Measurements from ENCODE around the gene C2. TPM values are rescaled to one million over a fixed set of nuclear protein-coding genes. Genes with fewer than 3 reads are reported as not detected.

The C2 gene
- total RNA-seq, 1 experiment from 2014 or later = 0.53 TPM

DNA sequence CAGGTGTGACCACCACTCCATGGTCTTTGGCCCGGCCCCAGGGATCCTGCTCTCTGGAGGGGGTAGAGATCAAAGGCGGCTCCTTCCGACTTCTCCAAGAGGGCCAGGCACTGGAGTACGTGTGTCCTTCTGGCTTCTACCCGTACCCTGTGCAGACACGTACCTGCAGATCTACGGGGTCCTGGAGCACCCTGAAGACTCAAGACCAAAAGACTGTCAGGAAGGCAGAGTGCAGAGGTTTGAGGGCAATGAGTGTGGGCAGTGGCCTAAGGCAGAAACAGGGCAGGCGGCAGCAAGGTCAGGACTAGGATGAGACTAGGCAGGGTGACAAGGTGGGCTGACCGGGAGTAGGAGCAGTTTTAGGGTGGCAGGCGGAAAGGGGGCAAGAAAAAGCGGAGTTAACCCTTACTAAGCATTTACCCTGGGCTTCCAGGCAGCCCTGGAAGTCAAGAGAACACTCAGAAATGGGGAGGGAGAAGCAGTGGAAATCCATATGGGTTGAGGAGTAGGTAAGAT, 18.9 kb downstream of the C2 start:
- peaks cover 14% of the 10 kb centered on the region for H3K4me1 ChIP-seq (replicated peaks)
- H3K4me3 ChIP-seq = no peak overlapping the region
- no peaks in the 10 kb centered on the region for H3K9me3 ChIP-seq (replicated peaks)
- H3K36me3 ChIP-seq = peaks cover 8% of the 10 kb centered on the region
- H3K27ac ChIP-seq = no peak overlapping the region
- H3K27me3 ChIP-seq (replicated peaks) = no peaks in the 10 kb centered on the region
- no peak for DNase-seq (ENCODE audit: low read depth in 1 of 2, low spot score in 2 of 2)

GRCh38 chr6:31947070-31947675, 19.7 kb downstream of the C2 start:
- peaks cover 12% of the 10 kb centered on the region for H3K4me1 ChIP-seq (replicated peaks)

DNA sequence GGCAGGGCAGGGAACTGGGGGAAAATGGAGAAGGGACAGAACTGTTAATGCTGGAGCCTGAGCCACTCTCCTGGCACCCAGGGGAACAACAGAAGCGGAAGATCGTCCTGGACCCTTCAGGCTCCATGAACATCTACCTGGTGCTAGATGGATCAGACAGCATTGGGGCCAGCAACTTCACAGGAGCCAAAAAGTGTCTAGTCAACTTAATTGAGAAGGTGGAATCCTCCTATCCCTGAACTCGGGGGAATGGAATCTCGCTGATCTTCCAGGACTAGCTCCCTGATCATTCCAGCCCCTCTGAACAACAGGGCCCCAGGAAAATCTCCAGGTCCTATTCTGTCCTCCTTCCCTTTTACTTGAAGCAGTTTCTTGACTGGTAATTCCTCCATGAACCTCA, 20.3 kb downstream of the C2 start:
- H3K27me3 ChIP-seq (replicated peaks) = no peaks in the 10 kb centered on the region
- H3K4me3 ChIP-seq = no peak overlapping the region
- H3K9me3 ChIP-seq (replicated peaks) = no peaks in the 10 kb centered on the region
- H3K36me3 ChIP-seq = peaks cover 22% of the 10 kb centered on the region
- H3K4me1 ChIP-seq (replicated peaks) = peaks cover 12% of the 10 kb centered on the region
- no peak for DNase-seq (ENCODE audit: low read depth in 1 of 2, low spot score in 2 of 2)
- no peak overlapping the region for H3K27ac ChIP-seq

More at GRCh38 chr6:31947070-31947675, 19.7 kb downstream of the C2 start:
- no peak for DNase-seq (ENCODE audit: low read depth in 1 of 2, low spot score in 2 of 2)
- no peak overlapping the region for H3K4me3 ChIP-seq
- H3K27ac ChIP-seq = no peak overlapping the region
- H3K36me3 ChIP-seq = peaks cover 15% of the 10 kb centered on the region
- H3K9me3 ChIP-seq (replicated peaks) = no peaks in the 10 kb centered on the region
- H3K27me3 ChIP-seq (replicated peaks) = no peaks in the 10 kb centered on the region

DNA sequence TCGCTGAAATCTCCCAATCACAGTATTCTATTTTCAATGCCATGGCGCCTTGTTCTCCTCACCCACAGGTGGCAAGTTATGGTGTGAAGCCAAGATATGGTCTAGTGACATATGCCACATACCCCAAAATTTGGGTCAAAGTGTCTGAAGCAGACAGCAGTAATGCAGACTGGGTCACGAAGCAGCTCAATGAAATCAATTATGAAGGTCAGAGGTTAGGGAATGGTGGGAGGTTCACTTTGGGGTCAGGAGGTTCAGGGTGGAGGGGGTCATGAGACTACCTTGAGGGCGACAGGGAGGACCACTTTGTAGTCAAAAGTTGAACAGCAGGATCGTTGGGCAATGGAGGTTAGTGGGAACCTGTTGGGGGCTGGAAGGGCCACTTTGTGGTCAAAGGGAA, 20.8 kb downstream of the C2 start:
- Histone ChIP-seq H3K4me1 (replicated peaks) (peaks cover 12% of the 10 kb centered on the region), H3K36me3 (peaks cover 27% of the 10 kb centered on the region), H3K9me3 (replicated peaks) (no peaks in the 10 kb centered on the region), H3K27ac (no peak overlapping the region), H3K27me3 (replicated peaks) (no peaks in the 10 kb centered on the region), H3K4me3 (no peak overlapping the region)
- no peak for DNase-seq (ENCODE audit: low read depth in 1 of 2, low spot score in 2 of 2)

DNA sequence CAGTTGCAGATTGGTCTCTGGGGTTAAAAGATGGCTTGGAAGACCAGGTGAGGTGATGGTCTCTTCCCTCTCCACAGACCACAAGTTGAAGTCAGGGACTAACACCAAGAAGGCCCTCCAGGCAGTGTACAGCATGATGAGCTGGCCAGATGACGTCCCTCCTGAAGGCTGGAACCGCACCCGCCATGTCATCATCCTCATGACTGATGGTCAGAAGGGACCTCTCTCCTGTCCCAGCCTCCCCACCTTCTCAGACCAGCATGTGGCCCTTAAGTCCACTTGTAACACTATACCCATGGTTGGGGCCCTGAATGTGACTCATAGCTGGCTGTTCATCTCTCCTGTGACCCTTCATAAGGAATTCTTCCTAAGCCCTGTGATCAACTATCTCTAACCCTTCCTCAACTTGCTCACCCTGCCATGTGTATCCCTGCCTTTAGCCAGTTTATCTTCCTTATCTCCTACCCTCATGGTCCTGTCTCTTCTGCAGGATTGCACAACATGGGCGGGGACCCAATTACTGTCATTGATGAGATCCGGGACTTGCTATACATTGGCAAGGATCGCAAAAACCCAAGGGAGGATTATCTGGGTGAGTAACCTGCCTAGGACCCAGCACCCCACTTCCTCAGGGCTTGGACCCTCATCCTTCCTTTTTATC, 21.4 kb downstream of the C2 start:
- Histone ChIP-seq H3K4me3 (no peak overlapping the region), H3K9me3 (replicated peaks) (no peaks in the 10 kb centered on the region), H3K36me3 (peaks cover 32% of the 10 kb centered on the region), H3K27me3 (replicated peaks) (no peaks in the 10 kb centered on the region), H3K4me1 (replicated peaks) (peaks cover 12% of the 10 kb centered on the region), H3K27ac (no peak overlapping the region)
- DNase-seq (ENCODE audit: low read depth in 1 of 2, low spot score in 2 of 2) = no peak

- Histone ChIP-seq H3K27ac (no peak overlapping the region), H3K9me3 (replicated peaks) (no peaks in the 10 kb centered on the region), H3K36me3 (peaks cover 44% of the 10 kb centered on the region), H3K4me1 (replicated peaks) (peaks cover 12% of the 10 kb centered on the region), H3K27me3 (replicated peaks) (no peaks in the 10 kb centered on the region), H3K4me3 (no peak overlapping the region)
- no peak for DNase-seq (ENCODE audit: low read depth in 1 of 2, low spot score in 2 of 2)
Observed at GRCh38 chr6:31949926-31950548, 22.5 kb downstream of the C2 start.

DNA sequence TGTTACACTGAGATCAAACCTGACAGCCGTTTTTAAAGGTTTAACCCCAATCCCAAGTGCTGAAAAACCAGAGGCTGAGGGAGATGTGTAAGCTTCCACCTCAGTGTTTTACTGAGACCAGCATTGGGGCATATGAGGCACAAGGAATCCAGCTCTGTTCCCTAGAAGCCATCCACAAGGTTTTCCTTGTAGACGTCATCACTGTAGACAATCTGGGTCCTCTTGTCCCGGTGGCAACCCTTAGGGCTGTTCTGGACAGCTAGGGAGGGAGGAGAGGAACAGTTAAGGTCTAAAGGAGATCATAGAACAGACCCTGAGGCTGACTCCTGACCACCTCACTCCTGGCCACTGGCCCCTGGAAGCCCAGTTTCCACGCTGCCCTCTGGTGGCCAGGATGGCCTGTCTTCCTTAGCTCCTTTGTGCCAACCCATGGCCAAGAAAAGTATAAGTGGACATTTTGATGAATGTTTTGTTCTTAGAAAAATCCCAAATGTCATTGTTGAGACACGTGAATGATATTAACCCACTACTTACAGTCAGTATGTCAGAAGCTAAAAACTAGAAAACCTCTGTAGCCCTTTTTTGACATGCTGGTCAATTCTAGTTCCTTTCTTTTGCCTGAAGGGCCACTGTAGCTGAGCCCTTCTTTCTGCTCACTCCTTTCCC, 24.8 kb downstream of the C2 start:
- no peaks in the 10 kb centered on the region for H3K9me3 ChIP-seq (replicated peaks)
- peaks cover 66% of the 10 kb centered on the region for H3K36me3 ChIP-seq
- no peaks in the 10 kb centered on the region for H3K27me3 ChIP-seq (replicated peaks)
- peak; percentile 55 to 74 for DNase-seq (ENCODE audit: low read depth in 1 of 2, low spot score in 2 of 2)
- H3K4me3 ChIP-seq = no peak overlapping the region
- peaks cover 3% of the 10 kb centered on the region for H3K4me1 ChIP-seq (replicated peaks)
- H3K27ac ChIP-seq = no peak overlapping the region

- DNase-seq (ENCODE audit: low read depth in 1 of 2, low spot score in 2 of 2) = no peak
- Histone ChIP-seq H3K27me3 (replicated peaks) (no peaks in the 10 kb centered on the region), H3K27ac (no peak overlapping the region), H3K4me1 (replicated peaks) (peaks cover 9% of the 10 kb centered on the region), H3K36me3 (peaks cover 69% of the 10 kb centered on the region), H3K4me3 (no peak overlapping the region), H3K9me3 (replicated peaks) (no peaks in the 10 kb centered on the region)
Observed at GRCh38 chr6:31952890-31953289, 25.4 kb downstream of the C2 start.

- Histone ChIP-seq H3K27me3 (replicated peaks) (no peaks in the 10 kb centered on the region), H3K9me3 (replicated peaks) (no peaks in the 10 kb centered on the region), H3K27ac (no peak overlapping the region), H3K4me3 (no peak overlapping the region), H3K4me1 (replicated peaks) (peaks cover 15% of the 10 kb centered on the region), H3K36me3 (peaks cover 69% of the 10 kb centered on the region)
- no peak for DNase-seq (ENCODE audit: low read depth in 1 of 2, low spot score in 2 of 2)
Observed at GRCh38 chr6:31954511-31954910, 27.0 kb downstream of the C2 start.

DNA sequence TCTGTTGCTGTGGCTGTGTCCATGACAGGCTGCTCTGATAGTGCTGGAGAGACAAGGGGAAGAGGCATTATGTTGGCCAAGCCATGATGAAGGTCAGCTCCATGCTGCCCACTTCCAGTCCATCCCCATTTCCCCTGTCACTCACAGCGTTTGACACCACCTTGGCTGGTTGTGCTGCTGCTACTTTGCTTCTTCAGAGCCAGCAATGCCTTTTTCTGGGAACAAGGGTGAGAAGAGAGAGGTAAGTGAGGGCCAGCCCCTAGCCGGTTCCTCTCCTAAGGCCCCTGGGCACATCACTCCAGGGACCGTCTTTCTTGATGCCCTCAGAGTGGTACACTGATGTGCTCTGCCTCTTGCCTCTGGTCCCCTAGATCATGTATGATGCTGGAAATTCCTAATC, 29.3 kb downstream of the C2 start:
- H3K4me3 ChIP-seq = no peak overlapping the region
- no peaks in the 10 kb centered on the region for H3K27me3 ChIP-seq (replicated peaks)
- peaks cover 19% of the 10 kb centered on the region for H3K4me1 ChIP-seq (replicated peaks)
- no peak overlapping the region for H3K27ac ChIP-seq
- no peak for DNase-seq (ENCODE audit: low read depth in 1 of 2, low spot score in 2 of 2)
- no peaks in the 10 kb centered on the region for H3K9me3 ChIP-seq (replicated peaks)
- H3K36me3 ChIP-seq = peaks cover 73% of the 10 kb centered on the region

DNA sequence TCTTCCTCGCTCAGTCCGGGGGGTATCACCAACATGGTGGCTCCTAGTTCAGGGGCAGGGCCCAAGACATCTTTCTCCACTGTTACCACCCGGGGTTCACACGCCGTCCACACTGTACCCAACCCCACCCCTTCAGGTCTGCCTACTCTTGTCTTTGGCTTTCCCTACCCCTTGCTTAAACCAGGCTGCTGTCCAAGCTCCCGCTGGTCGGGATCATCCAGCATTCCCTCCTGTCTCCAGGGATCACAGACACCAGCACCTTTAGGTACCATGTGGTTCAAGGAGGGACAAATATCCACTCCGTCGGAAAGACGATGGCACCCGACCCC, 30.9 kb downstream of the C2 start:
- Histone ChIP-seq H3K4me3 (peak overlapping the region; percentile 58), H3K36me3 (peaks cover 73% of the 10 kb centered on the region), H3K4me1 (replicated peaks) (peaks cover 19% of the 10 kb centered on the region), H3K27me3 (replicated peaks) (no peaks in the 10 kb centered on the region), H3K27ac (peak overlapping the region; percentile 38), H3K9me3 (replicated peaks) (no peaks in the 10 kb centered on the region)
- peak in 1 of 2 experiments; percentile 38 for DNase-seq (ENCODE audit: low read depth in 1 of 2, low spot score in 2 of 2)

- H3K4me3 ChIP-seq = peak within 1 kb of the TSS; percentile 58
- DNase-seq (ENCODE audit: low read depth in 1 of 2, low spot score in 2 of 2) = peak; percentile 96 to 99
- no peaks in the 10 kb centered on the region for H3K27me3 ChIP-seq (replicated peaks)
- peaks cover 73% of the 10 kb centered on the region for H3K36me3 ChIP-seq
- peak within 1 kb of the TSS; percentile 38 for H3K27ac ChIP-seq
- peaks cover 19% of the 10 kb centered on the region for H3K4me1 ChIP-seq (replicated peaks)
- H3K9me3 ChIP-seq (replicated peaks) = no peaks in the 10 kb centered on the region
Observed at GRCh38 chr6:31958741-31959739, 31.5 kb downstream of the C2 start, which contains the start of the genes NELFE and SKIC2. TSS of gene NELFE (minus strand) at chr6:31958971. CDS start at chr6:31958446, 525 bp downstream. TSS of gene SKIC2 (plus strand) at chr6:31959175. CDS start at chr6:31959193, 18 bp downstream.

- no peaks in the 10 kb centered on the region for H3K27me3 ChIP-seq (replicated peaks)
- H3K9me3 ChIP-seq (replicated peaks) = no peaks in the 10 kb centered on the region
- peaks cover 69% of the 10 kb centered on the region for H3K36me3 ChIP-seq
- peaks cover 19% of the 10 kb centered on the region for H3K4me1 ChIP-seq (replicated peaks)
- H3K27ac ChIP-seq = no peak overlapping the region
- H3K4me3 ChIP-seq = no peak overlapping the region
- DNase-seq (ENCODE audit: low read depth in 1 of 2, low spot score in 2 of 2) = no peak
Observed at GRCh38 chr6:31961616-31962015, 34.1 kb downstream of the C2 start.

Data from SJSA1 (cell line).